HFFc6 (cell line): ENCODE results near the gene CCDC187. TPM values are rescaled to one million over a fixed set of nuclear protein-coding genes. Genes with fewer than 3 reads are reported as not detected.
"Not testable (repeated sequence)": the region's sequence is repeated elsewhere in the genome, so short reads cannot be mapped to it uniquely, and the experiment has no call there.

Experiments
- DNase-seq: peaks from one replicate; pipeline ENCODE4 v3.0.0-alpha.2; 2018
- H3K27ac Mint-ChIP-seq: 2 replicates; pipeline ENCODE4 v1.8.0; 2020; ENCODE audit warnings: mild to moderate bottlenecking, mixed read lengths
- H3K27me3 Mint-ChIP-seq: 2 replicates; pipeline ENCODE4 v1.8.0; 2021; ENCODE audit warnings: mild to moderate bottlenecking, moderate library complexity, mixed read lengths; ENCODE audit not compliant: insufficient read depth
- H3K36me3 Mint-ChIP-seq: 2 replicates; pipeline ENCODE4 v1.8.0; 2021; ENCODE audit warnings: low read depth, mixed read lengths
- H3K4me1 Mint-ChIP-seq: 2 replicates; pipeline ENCODE4 v1.8.0; 2020; ENCODE audit warnings: low read depth, mixed read lengths
- H3K4me3 Mint-ChIP-seq: 2 replicates; pipeline ENCODE4 v1.8.0; 2020; ENCODE audit warnings: mild to moderate bottlenecking, moderate library complexity, mixed read lengths
- H3K9me3 Mint-ChIP-seq: 2 replicates; pipeline ENCODE4 v1.8.0; 2020; ENCODE audit warnings: mild to moderate bottlenecking, mixed read lengths
- long read RNA-seq: library from polyadenylated mRNA; unstranded; transcript quantifications from one replicate; pipeline ENCODE4 v2.0.0, GENCODE V29; 2019
- total RNA-seq, 6 experiments: library from RNA; stranded (reverse); fragmentation: NEBNext Ultra II Directional; extraction: Animal tissue kit (Norgen Biotek cat#: 25700); gene quantifications; 2 replicates in 1 of 6; 3 replicates in 5 of 6; pipeline ENCODE4 v1.2.3, GENCODE V29; 2021
- TF ChIP-seq, protein P1 (sequence below): fragments of 200-600 bp; sonication (generic); IDR thresholded peaks from 2 replicates; pipeline ENCODE4 v1.5.0; 2021; ENCODE audit warnings: antibody characterized with exemption, mild to moderate bottlenecking

The CCDC187 gene
- not detected for total RNA-seq
- long read RNA-seq = 0 reads

DNA sequence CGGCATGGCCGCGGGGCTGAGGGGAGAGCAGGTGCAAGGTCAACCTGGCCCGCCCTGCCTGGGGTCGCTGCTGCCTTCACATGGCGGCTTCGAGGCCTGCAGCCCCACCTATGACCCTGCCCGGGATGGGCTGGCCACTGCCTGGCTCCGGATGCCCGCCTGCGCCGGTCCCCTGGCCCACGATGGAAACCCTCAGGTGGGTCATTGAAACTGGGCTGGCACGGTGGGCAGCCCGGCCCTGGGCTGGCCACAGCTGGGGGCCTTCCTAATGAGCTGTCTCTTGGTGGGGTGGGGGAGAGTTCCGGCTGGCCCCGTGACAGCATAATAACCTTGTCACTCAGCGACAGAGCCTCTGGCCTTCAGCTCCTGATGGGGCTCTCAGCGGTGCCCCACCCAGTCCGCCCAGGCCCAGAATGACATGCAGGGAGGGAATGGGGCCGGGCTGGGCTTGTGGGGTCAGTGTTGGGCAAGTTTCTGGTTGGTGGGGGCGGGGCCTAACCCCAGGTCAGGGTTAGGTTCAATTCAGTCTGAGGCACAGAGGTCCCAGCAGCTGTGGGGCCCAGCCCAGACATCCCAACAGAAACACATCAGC is at the start of gene CCDC187:
Gene CCDC187, minus strand, starts transcription at position 270 of the 592 bp plus-strand sequence. Its CDS starts 264 bp downstream, at position 6.
- no peak within 1 kb of the TSS for H3K27ac Mint-ChIP-seq
- DNase-seq = no peak
- peaks cover 21% of the 10 kb centered on the region; the same call in 1 of the 2 replicates for H3K27me3 Mint-ChIP-seq
- H3K36me3 Mint-ChIP-seq = no peaks in the 10 kb centered on the region
- H3K4me3 Mint-ChIP-seq = no peak within 1 kb of the TSS
- H3K4me1 Mint-ChIP-seq = no peaks in the 10 kb centered on the region
- TF ChIP-seq, protein P1, sequence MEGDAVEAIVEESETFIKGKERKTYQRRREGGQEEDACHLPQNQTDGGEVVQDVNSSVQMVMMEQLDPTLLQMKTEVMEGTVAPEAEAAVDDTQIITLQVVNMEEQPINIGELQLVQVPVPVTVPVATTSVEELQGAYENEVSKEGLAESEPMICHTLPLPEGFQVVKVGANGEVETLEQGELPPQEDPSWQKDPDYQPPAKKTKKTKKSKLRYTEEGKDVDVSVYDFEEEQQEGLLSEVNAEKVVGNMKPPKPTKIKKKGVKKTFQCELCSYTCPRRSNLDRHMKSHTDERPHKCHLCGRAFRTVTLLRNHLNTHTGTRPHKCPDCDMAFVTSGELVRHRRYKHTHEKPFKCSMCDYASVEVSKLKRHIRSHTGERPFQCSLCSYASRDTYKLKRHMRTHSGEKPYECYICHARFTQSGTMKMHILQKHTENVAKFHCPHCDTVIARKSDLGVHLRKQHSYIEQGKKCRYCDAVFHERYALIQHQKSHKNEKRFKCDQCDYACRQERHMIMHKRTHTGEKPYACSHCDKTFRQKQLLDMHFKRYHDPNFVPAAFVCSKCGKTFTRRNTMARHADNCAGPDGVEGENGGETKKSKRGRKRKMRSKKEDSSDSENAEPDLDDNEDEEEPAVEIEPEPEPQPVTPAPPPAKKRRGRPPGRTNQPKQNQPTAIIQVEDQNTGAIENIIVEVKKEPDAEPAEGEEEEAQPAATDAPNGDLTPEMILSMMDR = no peak
- no peaks in the 10 kb centered on the region for H3K9me3 Mint-ChIP-seq

DNA sequence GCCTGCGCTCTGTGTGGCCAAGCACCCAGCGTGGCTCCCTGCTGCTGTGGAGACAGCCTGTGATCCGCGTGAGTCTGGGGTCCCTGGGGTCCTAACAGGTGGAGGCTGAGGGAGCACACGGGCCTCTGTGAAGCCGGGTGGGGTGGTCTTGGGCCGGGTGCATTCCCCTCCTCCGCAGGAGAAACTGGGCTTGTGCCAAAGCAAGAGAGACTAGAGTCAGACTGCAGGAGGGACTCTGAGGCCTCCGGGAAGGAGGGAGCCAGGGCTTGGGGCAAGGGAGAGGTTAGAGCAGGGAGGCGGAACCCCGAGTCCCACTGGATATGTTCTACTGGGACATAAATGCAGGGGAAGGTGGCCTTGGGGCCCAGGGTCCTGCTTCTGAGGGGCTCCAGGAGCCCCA is 49.2 kb upstream of the CCDC187 start:
- Mint-ChIP-seq H3K4me1 (peaks cover 7% of the 10 kb centered on the region), H3K27me3 (peaks cover 15% of the 10 kb centered on the region), H3K9me3 (no peaks in the 10 kb centered on the region)

DNA sequence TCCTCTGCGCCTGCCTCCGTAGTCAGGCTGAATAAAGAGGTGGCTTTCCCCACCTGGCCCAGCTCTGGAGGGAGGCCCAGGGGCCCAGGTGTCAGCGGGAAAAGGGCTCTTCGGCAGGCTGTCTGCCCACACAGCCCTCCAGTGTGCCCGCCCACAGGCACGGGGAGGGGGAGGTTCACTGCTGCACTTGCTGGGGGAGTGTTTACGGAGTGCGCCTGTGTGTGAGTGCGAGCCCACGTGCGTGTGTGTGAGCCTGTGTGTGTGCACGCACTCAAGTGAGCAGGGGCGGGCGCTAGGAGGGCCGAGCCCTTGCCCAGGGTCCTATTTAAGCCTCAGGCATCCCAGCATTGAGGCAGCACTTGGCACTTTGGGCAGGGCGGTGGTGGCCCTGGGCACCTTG is 48.8 kb upstream of the CCDC187 start:
- Mint-ChIP-seq H3K36me3 (no peaks in the 10 kb centered on the region), H3K4me3 (no peak overlapping the region)
- TF ChIP-seq, protein P1 = no peak

More for the DNA sequence above, 49.2 kb upstream of the CCDC187 start:
- no peak for DNase-seq
- Mint-ChIP-seq H3K4me3 (no peak overlapping the region), H3K27ac (no peak overlapping the region; the same call in 1 of the 2 replicates), H3K36me3 (no peaks in the 10 kb centered on the region)
- TF ChIP-seq, protein P1 = no peak

DNA sequence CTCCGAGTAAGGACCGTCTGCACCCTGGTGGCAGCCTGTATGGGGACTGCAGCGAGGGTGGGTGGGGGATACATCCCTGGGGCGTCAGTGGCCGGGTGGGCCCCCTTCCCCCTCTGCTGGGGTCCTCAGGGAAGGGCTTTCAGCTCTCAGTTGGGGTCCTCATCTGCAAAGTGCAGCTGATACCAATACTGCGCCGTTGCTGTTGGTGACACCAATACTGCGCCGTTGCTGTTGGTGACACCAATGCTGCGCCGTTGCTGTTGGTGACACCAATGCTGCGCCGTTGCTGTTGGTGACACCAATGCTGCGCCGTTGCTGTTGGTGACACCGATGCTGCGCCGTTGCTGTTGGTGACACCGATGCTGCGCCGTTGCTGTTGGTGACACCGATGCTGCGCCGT is 48.0 kb upstream of the CCDC187 start:
- not testable (repeated sequence) for H3K27ac Mint-ChIP-seq, DNase-seq, H3K4me3 Mint-ChIP-seq, H3K9me3 Mint-ChIP-seq, H3K4me1 Mint-ChIP-seq, H3K36me3 Mint-ChIP-seq
- H3K27me3 Mint-ChIP-seq = peaks cover 15% of the 10 kb centered on the region

More for the DNA sequence above, 48.8 kb upstream of the CCDC187 start:
- Mint-ChIP-seq H3K4me1 (peaks cover 7% of the 10 kb centered on the region), H3K9me3 (no peaks in the 10 kb centered on the region), H3K27ac (no peak overlapping the region), H3K27me3 (peaks cover 15% of the 10 kb centered on the region)
- no peak for DNase-seq

DNA sequence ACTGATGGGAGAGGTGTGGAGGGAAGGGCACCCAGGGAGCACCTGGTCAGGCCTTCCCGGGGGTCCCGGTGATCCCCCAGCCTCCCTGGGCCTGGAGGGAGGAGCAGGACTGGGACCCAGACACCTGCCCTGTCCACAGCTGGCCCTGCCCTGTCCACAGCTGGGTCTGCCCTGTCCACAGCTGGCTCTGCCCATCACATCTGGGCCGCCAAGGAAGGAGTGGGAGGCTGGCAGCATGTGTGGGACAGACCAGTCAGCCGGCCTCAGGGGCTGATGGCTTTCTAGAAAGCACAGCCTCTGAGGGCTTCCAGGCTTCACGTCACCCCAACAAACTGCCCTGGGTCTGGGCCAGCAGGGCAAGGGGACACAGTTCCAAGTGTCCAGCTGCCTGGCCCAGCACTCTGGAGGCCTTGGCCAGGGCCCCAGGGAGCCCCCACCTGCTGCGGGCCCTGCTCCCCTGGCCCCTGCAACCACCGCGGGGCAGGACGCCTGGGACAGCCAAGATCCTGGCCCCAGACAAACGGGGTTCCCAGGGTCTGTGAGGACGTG is 47.4 kb upstream of the CCDC187 start:
- TF ChIP-seq, protein P1 = no peak
- Mint-ChIP-seq H3K27me3 (peaks cover 15% of the 10 kb centered on the region), H3K4me1 (peaks cover 7% of the 10 kb centered on the region), H3K36me3 (no peaks in the 10 kb centered on the region), H3K4me3 (no peak overlapping the region), H3K27ac (no peak overlapping the region), H3K9me3 (no peaks in the 10 kb centered on the region)
- no peak for DNase-seq

DNA sequence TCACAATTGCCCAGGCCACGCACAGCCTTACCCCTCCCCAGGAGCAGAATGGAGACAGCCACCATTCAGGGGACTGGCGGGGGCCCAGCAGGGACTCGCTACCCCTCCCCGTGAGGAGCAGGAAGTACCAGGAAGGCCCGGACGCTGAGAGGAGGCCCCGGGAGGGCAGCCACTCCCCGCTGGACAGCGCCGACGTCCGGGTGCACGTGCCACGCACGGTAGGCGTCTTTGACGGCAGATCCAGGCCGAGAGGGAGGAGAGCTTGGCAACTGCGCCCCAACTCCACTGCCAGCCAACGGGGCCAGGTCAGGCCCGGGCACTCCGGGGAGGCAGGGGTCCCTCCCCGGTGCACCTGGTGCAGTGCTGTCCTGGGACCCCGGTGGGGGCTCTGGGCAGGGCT is 45.7 kb upstream of the CCDC187 start:
- no peak overlapping the region for H3K4me3 Mint-ChIP-seq
- no peak for DNase-seq
- H3K9me3 Mint-ChIP-seq = no peaks in the 10 kb centered on the region
- peaks cover 19% of the 10 kb centered on the region for H3K4me1 Mint-ChIP-seq
- no peak overlapping the region for H3K27ac Mint-ChIP-seq
- H3K27me3 Mint-ChIP-seq = peaks cover 16% of the 10 kb centered on the region
- H3K36me3 Mint-ChIP-seq = no peaks in the 10 kb centered on the region
- TF ChIP-seq, protein P1 = no peak
